ENCODE measurements around the gene ACKR1. TPM values are rescaled to one million over a fixed set of nuclear protein-coding genes. Genes with fewer than 3 reads are reported as not detected.

The ACKR1 gene
- total RNA-seq, 1 donor from 2014 or later, result not detected

GRCh38 chr1:159218649-159219636 lies 14.3 kb downstream of the ACKR1 start:
- no peak for DNase-seq (ENCODE audit: low read depth in 2 of 2)

- DNase-seq (ENCODE audit: low read depth in 2 of 2), result no peak
Measured at GRCh38 chr1:159222075-159222865, 17.6 kb downstream of the ACKR1 start.

- DNase-seq (ENCODE audit: low read depth in 2 of 2), result no peak
Measured at GRCh38 chr1:159223004-159223403, 18.3 kb downstream of the ACKR1 start.

GRCh38 chr1:159228554-159228953 lies 23.9 kb downstream of the ACKR1 start:
- no peak for DNase-seq (ENCODE audit: low read depth in 2 of 2)

GRCh38 chr1:159229260-159229885 lies 24.7 kb downstream of the ACKR1 start:
- DNase-seq (ENCODE audit: low read depth in 2 of 2), result no peak

GRCh38 chr1:159229896-159230295 lies 25.2 kb downstream of the ACKR1 start:
- DNase-seq (ENCODE audit: low read depth in 2 of 2), result no peak

- peak in 1 of 2 donors; percentile 3 for DNase-seq (ENCODE audit: low read depth in 2 of 2)
Measured at GRCh38 chr1:159239551-159240220, 35.0 kb downstream of the ACKR1 start.

GRCh38 chr1:159247266-159247665 lies 42.6 kb downstream of the ACKR1 start:
- DNase-seq (ENCODE audit: low read depth in 2 of 2), result no peak

GRCh38 chr1:159248311-159248710 lies 43.6 kb downstream of the ACKR1 start:
- DNase-seq (ENCODE audit: low read depth in 2 of 2), result no peak

GRCh38 chr1:159250638-159251216 lies 46.1 kb downstream of the ACKR1 start:
- DNase-seq (ENCODE audit: low read depth in 2 of 2), result peak in 1 of 2 donors; percentile 9

Other genes with a start within 250 kb of the ACKR1 start
- 35.5 and 42.9 TPM in 2 replicates for gene IFI16, start 195.0 kb upstream of the ACKR1 start, total RNA-seq
- not detected in 2 replicates for gene AIM2, start 128.1 kb upstream of the ACKR1 start, total RNA-seq
- gene CADM3, start 33.3 kb upstream of the ACKR1 start, total RNA-seq, result not detected in 2 replicates
- not detected in 2 replicates for gene FCER1A, start 97.5 kb downstream of the ACKR1 start, total RNA-seq
- gene OR10J4, start 227.3 kb downstream of the ACKR1 start, total RNA-seq, result not detected in 2 replicates
- not detected in 2 replicates for gene OR10J1, start 234.8 kb downstream of the ACKR1 start, total RNA-seq

Measured in dermis microvascular lymphatic vessel endothelial cell (primary cell).